GM12878 (cell line): ENCODE measurements around the gene PJA1. TPM values are rescaled to one million over a fixed set of nuclear protein-coding genes. Genes with fewer than 3 reads are reported as not detected.

Experiments
- ATAC-seq: fragments of 200-7000 bp; cut with Tn5 transposase; 3 replicates; pipeline ENCODE4 v1.9.1; 2020; ENCODE audit warnings: mild to moderate bottlenecking, moderate library complexity
- BruUV-seq: library from RNA; stranded (reverse); fragments of 400-500 nt; replicated peaks from 2 replicates; lab custom pipeline; 2021; lab: Mats Ljungman, UMichigan
- CTCF ChIA-PET: fragments of 300-600 bp; sonication (Branson Sonifier 250); formaldehyde crosslinking; extraction: SDS; loops from one replicate; lab custom pipeline; 2021; ENCODE audit warnings: inconsistent platforms; lab: Yijun Ruan, JAX
- POLR2A ChIA-PET: fragments of 350-600 bp; formaldehyde crosslinking; extraction: SDS; loops from one replicate; lab custom pipeline; 2021; ENCODE audit warnings: inconsistent platforms; lab: Charles Lee
- RAD21 ChIA-PET: fragments of 300-600 bp; sonication (Branson Sonifier 250); formaldehyde crosslinking; loops from one replicate; lab custom pipeline; 2023; ENCODE audit warnings: antibody characterized with exemption; ENCODE audit not compliant: unreplicated experiment; lab: Charles Lee
- SMC1A ChIA-PET: fragments of 300-600 bp; sonication (Branson Sonifier 250); formaldehyde crosslinking; loops from one replicate; lab custom pipeline; 2023; ENCODE audit not compliant: unreplicated experiment, uncharacterized antibody; lab: Charles Lee
- DNase-seq: peaks from one replicate; pipeline ENCODE4 v3.0.0-alpha.2; 2011; ENCODE audit warnings: low read depth, low spot score
- FAIRE-seq: peaks from 3 replicates; lab custom pipeline; 2011; peaks lifted over from hg19 to GRCh38; lab: Jason Lieb, UNC
- H2AFZ ChIP-seq: 2 replicates; pipeline ENCODE4 v1.6.0; 2011; ENCODE audit warnings: low read depth, low read length, control low read depth; ENCODE audit not compliant: control insufficient read depth
- H3K27ac ChIP-seq: 2 replicates; pipeline ENCODE4 v1.5.1; 2011; ENCODE audit warnings: control low read depth; ENCODE audit not compliant: control insufficient read depth, insufficient read depth
- H3K27me3 ChIP-seq, 2 experiments: replicated peaks in 1 of 2; 2 replicates each; pipeline versions ENCODE4 v1.6.0 to v1.6.1; 2011; ENCODE audit warnings: low read length in 1 of 2; ENCODE audit not compliant: control insufficient read depth in 2 of 2, insufficient read depth in 2 of 2
- H3K36me3 ChIP-seq, 2 experiments: 2 replicates each; pipeline ENCODE4 v1.5.1; 2011; ENCODE audit warnings: low read length in 1 of 2; ENCODE audit not compliant: control insufficient read depth in 2 of 2, insufficient read depth in 2 of 2
- H3K4me1 ChIP-seq: 2 replicates; pipeline ENCODE4 v1.6.1; 2011; ENCODE audit warnings: mild to moderate bottlenecking, low read length, moderate library complexity, mixed read lengths; ENCODE audit not compliant: control insufficient read depth, insufficient read depth
- H3K4me2 ChIP-seq: 2 replicates; pipeline ENCODE4 v1.6.0; 2011; ENCODE audit warnings: control low read depth; ENCODE audit not compliant: control insufficient read depth, insufficient read depth
- H3K4me3 ChIP-seq: fragments of 200-600 bp; sonication (generic); 2 replicates; pipeline ENCODE4 v1.5.1; 2016
- H3K79me2 ChIP-seq: 2 replicates; pipeline ENCODE4 v1.6.0; 2011; ENCODE audit warnings: low read length; ENCODE audit not compliant: control insufficient read depth, insufficient read depth
- H3K9ac ChIP-seq: 2 replicates; pipeline ENCODE4 v1.8.0; 2011; ENCODE audit warnings: low read length, control low read depth, mixed read lengths; ENCODE audit not compliant: control insufficient read depth, insufficient read depth
- H3K9me3 ChIP-seq: replicated peaks from 3 replicates; pipeline ENCODE4 v1.5.1; 2011; ENCODE audit warnings: mild to moderate bottlenecking, low read length; ENCODE audit not compliant: control insufficient read depth, insufficient read depth
- H4K20me1 ChIP-seq: 2 replicates; pipeline ENCODE4 v1.6.0; 2011; ENCODE audit not compliant: control insufficient read depth, insufficient read depth
- BCL11A ChIP-seq: IDR thresholded peaks from 2 replicates; pipeline ENCODE4 v1.6.1; 2011; ENCODE audit warnings: low read depth, low read length
- HCFC1 ChIP-seq: fragments of 150-350 bp; IDR thresholded peaks from 2 replicates; pipeline ENCODE4 v1.6.1; 2014; ENCODE audit warnings: low read length
- JUNB ChIP-seq: IDR thresholded peaks from 2 replicates; pipeline ENCODE4 v1.6.1; 2016; ENCODE audit warnings: antibody characterized with exemption, mild to moderate bottlenecking
- SMAD5 ChIP-seq: IDR thresholded peaks from 2 replicates; pipeline ENCODE4 v1.6.1; 2016; ENCODE audit warnings: antibody characterized with exemption, low read depth
- SP1 ChIP-seq: IDR thresholded peaks from one replicate; pipeline ENCODE4 v1.6.1; 2011; ENCODE audit warnings: low read depth, low read length
- ZBED1 ChIP-seq: IDR thresholded peaks from 2 replicates; pipeline ENCODE4 v1.6.1; 2016; ENCODE audit warnings: borderline replicate concordance
- ZBTB40 ChIP-seq: fragments of 450-650 bp; IDR thresholded peaks from 2 replicates; pipeline ENCODE4 v1.6.1; 2016; ENCODE audit warnings: mild to moderate bottlenecking, moderate library complexity, borderline replicate concordance
- ZNF24 ChIP-seq: fragments of 450-650 bp; IDR thresholded peaks from 2 replicates; pipeline ENCODE4 v1.6.1; 2017; ENCODE audit warnings: antibody characterized with exemption, mild to moderate bottlenecking
- ZNF622 ChIP-seq: fragments of 450-650 bp; IDR thresholded peaks from 2 replicates; pipeline ENCODE4 v1.6.1; 2017; ENCODE audit warnings: mild to moderate bottlenecking, inconsistent platforms
- WGBS: methylation state at CpG from one replicate; pipeline ENCODE4 v1.1.6; 2016; ENCODE audit warnings: low lambda C conversion rate; ENCODE audit not compliant: insufficient replicate concordance, insufficient coverage; ENCODE audit errors: missing lambda C conversion rate; 5-methylcytosine and 5-hydroxymethylcytosine counted together
- in situ Hi-C: fragments of 300-500 bp; cut with MboI; formaldehyde crosslinking; loops from 9 replicates; pipeline ENCODE4 v1.14.3; 2018; ENCODE audit warnings: mixed read lengths
- intact Hi-C: fragments of 100-400 bp; cut with micrococcal nuclease; formaldehyde crosslinking; loops from one replicate; pipeline ENCODE4 v1.14.2; 2022; ENCODE audit not compliant: unreplicated experiment
- polyA plus RNA-seq, 11 experiments: library from polyadenylated mRNA; depleted of rRNA in 4 of 11; unstranded in 6 of 11; stranded (reverse) in 5 of 11; fragments of >200 nt; fragmentation: Nextera tagmentation in 4 of 11; fragmentation: Illumina TruSeq in 1 of 11; extraction: Ambion mirVana in 4 of 11; extraction: Trizol in 1 of 11; gene quantifications; 1 replicate in 1 of 11; 2 replicates in 10 of 11; pipeline versions ENCODE4 v1.2.1 to v1.2.3, GENCODE V29; 2011 to 2016; ENCODE audit warnings: inconsistent platforms in 2 of 11, missing spikeins in 2 of 11, low read depth in 1 of 11
- total RNA-seq, 4 experiments: library from RNA; depleted of rRNA in 3 of 4; stranded (reverse); fragments of >200 nt in 3 of 4; fragmentation: Illumina TruSeq in 1 of 4; extraction: Trizol in 1 of 4; gene quantifications; 2 replicates each; pipeline versions ENCODE4 v1.2.1 to v1.2.3, GENCODE V29; 2013 to 2021
- TF ChIP-seq, protein P1 (sequence below): fragments of 450-650 bp; IDR thresholded peaks from 2 replicates; pipeline ENCODE4 v1.6.1; 2016; ENCODE audit warnings: mild to moderate bottlenecking
- TF ChIP-seq, protein P2 (sequence below): fragments of 450-650 bp; IDR thresholded peaks from 2 replicates; pipeline ENCODE4 v1.6.1; 2018; ENCODE audit warnings: mild to moderate bottlenecking, low read depth, moderate library complexity; ENCODE audit not compliant: partially characterized antibody

Gene PJA1
- total and polyA plus RNA-seq, 10 of the 15 experiments (the other 5 are each of a cell fraction or from before 2014, with no cell fraction given): 5.2 to 19.5 (median 10.8) TPM

DNA sequence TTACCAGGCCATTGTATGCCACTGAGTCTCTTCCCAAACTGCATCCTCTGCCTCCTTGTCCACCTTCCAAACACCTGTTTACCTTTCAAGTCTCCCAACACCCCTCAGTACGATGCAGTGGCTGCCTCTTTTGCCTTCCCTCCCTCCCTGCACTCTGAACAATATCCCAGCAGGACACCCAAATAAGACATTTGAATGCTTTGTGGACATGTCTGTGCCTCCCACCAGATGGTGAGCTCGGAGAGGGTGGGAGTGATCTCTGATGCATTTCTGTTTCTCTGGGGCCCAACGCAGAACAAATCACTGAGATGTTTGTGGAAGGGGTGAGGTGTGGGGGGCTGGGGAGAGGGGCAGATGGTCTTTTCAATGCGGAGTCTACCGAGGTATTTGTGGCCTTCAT is 33.4 kb downstream of the PJA1 start:
- WGBS: 3% methylated on average over 5 of the region's 5 CpGs
- FAIRE-seq: no peak
- Histone ChIP-seq H3K9me3 (no peaks in the 10 kb centered on the region), H4K20me1 (no peaks in the 10 kb centered on the region), H3K27ac (no peak overlapping the region), H2AFZ (no peak overlapping the region), H3K79me2 (no peaks in the 10 kb centered on the region), H3K4me2 (no peak overlapping the region), H3K36me3 (no peaks in the 10 kb centered on the region), H3K4me1 (no peaks in the 10 kb centered on the region), H3K27me3 (peaks cover 0 to 2% of the 10 kb centered on the region in 2 experiments; a peak in 2 of 4 replicates), H3K4me3 (no peak overlapping the region), H3K9ac (no peak overlapping the region)
- no TSS peak for BruUV-seq
- ChIA-PET SMC1A (no interaction called here), CTCF (interaction anchor here (0.9 kb wide), 1 partner anchor 8 kb away, joined by 3 read pairs; no protein-coding TSS in a partner anchor), RAD21 (no interaction called here), POLR2A (no interaction called here)
- intact Hi-C loops (no loop called here), in situ Hi-C loops (no loop called here)
- no peak for ATAC-seq
- TF ChIP-seq ZBED1 (no peak), ZBTB40 (no peak)
- DNase-seq: no peak

- in situ Hi-C loops (no loop called here), intact Hi-C loops (no loop called here)
- Histone ChIP-seq H2AFZ (no peak overlapping the region), H3K9me3 (no peaks in the 10 kb centered on the region), H3K27ac (no peak overlapping the region), H3K4me3 (no peak overlapping the region), H3K36me3 (no peaks in the 10 kb centered on the region), H3K9ac (no peak overlapping the region), H4K20me1 (no peaks in the 10 kb centered on the region), H3K4me1 (no peaks in the 10 kb centered on the region), H3K27me3 (peaks cover 0 to 2% of the 10 kb centered on the region in 2 experiments; a peak in 2 of 4 replicates), H3K79me2 (no peaks in the 10 kb centered on the region), H3K4me2 (no peak overlapping the region)
- FAIRE-seq: no peak
- WGBS: 0% methylated on average over 2 of the region's 2 CpGs
- ChIA-PET CTCF (no interaction called here), RAD21 (no interaction called here), POLR2A (no interaction called here), SMC1A (no interaction called here)
- DNase-seq: no peak
- no peak for ATAC-seq
- no TSS peak for BruUV-seq
- no peak for TF ChIP-seq BCL11A
- no peak for TF ChIP-seq SP1
- TF ChIP-seq HCFC1: no peak
- no peak for TF ChIP-seq ZNF622
- TF ChIP-seq SMAD5: no peak
- TF ChIP-seq, protein P1, sequence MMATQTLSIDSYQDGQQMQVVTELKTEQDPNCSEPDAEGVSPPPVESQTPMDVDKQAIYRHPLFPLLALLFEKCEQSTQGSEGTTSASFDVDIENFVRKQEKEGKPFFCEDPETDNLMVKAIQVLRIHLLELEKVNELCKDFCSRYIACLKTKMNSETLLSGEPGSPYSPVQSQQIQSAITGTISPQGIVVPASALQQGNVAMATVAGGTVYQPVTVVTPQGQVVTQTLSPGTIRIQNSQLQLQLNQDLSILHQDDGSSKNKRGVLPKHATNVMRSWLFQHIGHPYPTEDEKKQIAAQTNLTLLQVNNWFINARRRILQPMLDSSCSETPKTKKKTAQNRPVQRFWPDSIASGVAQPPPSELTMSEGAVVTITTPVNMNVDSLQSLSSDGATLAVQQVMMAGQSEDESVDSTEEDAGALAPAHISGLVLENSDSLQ: no peak
- TF ChIP-seq, protein P2, sequence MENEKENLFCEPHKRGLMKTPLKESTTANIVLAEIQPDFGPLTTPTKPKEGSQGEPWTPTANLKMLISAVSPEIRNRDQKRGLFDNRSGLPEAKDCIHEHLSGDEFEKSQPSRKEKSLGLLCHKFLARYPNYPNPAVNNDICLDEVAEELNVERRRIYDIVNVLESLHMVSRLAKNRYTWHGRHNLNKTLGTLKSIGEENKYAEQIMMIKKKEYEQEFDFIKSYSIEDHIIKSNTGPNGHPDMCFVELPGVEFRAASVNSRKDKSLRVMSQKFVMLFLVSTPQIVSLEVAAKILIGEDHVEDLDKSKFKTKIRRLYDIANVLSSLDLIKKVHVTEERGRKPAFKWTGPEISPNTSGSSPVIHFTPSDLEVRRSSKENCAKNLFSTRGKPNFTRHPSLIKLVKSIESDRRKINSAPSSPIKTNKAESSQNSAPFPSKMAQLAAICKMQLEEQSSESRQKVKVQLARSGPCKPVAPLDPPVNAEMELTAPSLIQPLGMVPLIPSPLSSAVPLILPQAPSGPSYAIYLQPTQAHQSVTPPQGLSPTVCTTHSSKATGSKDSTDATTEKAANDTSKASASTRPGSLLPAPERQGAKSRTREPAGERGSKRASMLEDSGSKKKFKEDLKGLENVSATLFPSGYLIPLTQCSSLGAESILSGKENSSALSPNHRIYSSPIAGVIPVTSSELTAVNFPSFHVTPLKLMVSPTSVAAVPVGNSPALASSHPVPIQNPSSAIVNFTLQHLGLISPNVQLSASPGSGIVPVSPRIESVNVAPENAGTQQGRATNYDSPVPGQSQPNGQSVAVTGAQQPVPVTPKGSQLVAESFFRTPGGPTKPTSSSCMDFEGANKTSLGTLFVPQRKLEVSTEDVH: no peak
- no peak for TF ChIP-seq JUNB
- TF ChIP-seq ZNF24: no peak
Measured at GRCh38 chrX:69130439-69130838, 34.8 kb downstream of the PJA1 start.
